Measurements from ENCODE around the gene RAD51B.
"Not testable (repeated sequence)": the region's sequence is repeated elsewhere in the genome, so short reads cannot be mapped to it uniquely, and the experiment has no call there.

GRCh38 chr14:68434173-68434572 lies 614.6 kb downstream of the RAD51B start:
- TF ChIP-seq, protein P1, sequence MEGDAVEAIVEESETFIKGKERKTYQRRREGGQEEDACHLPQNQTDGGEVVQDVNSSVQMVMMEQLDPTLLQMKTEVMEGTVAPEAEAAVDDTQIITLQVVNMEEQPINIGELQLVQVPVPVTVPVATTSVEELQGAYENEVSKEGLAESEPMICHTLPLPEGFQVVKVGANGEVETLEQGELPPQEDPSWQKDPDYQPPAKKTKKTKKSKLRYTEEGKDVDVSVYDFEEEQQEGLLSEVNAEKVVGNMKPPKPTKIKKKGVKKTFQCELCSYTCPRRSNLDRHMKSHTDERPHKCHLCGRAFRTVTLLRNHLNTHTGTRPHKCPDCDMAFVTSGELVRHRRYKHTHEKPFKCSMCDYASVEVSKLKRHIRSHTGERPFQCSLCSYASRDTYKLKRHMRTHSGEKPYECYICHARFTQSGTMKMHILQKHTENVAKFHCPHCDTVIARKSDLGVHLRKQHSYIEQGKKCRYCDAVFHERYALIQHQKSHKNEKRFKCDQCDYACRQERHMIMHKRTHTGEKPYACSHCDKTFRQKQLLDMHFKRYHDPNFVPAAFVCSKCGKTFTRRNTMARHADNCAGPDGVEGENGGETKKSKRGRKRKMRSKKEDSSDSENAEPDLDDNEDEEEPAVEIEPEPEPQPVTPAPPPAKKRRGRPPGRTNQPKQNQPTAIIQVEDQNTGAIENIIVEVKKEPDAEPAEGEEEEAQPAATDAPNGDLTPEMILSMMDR (IDR thresholded peaks at IDR 0.05) = not testable (repeated sequence)
- TF ChIP-seq POLR2A (IDR thresholded peaks at IDR 0.05) = not testable (repeated sequence)
